CD14-positive monocyte (primary cell): ENCODE data around the gene SRCIN1. TPM values are rescaled to one million over a fixed set of nuclear protein-coding genes. Genes with fewer than 3 reads are reported as not detected.
A peak's percentile ranks its signal among the peaks of the same experiment; 100 is the strongest.

Source experiments
- DNase-seq, 3 donors: peaks; one replicate each; pipeline ENCODE4 v3.0.0-alpha.2; 2011 to 2022
- H2AFZ ChIP-seq: 2 replicates; pipeline ENCODE4 v1.6.0; 2012; ENCODE audit warnings: mild to moderate bottlenecking, low read depth, low read length, inconsistent platforms; ENCODE audit not compliant: insufficient read depth, poor library complexity, severe bottlenecking
- H3K27ac ChIP-seq, 2 donors: 1 replicate in 1 of 2; 2 replicates in 1 of 2; pipeline ENCODE4 v1.5.1; 2012 to 2013; ENCODE audit warnings: low read length in 2 of 2, control low read depth in 1 of 2, inconsistent platforms in 1 of 2, low read depth in 1 of 2, mild to moderate bottlenecking in 1 of 2
- H3K27me3 ChIP-seq, 2 donors: one replicate each; pipeline versions ENCODE4 v1.6.0 to v1.6.1; 2011 to 2013; ENCODE audit warnings: low read length in 2 of 2; ENCODE audit not compliant: control insufficient read depth in 2 of 2, insufficient read depth in 2 of 2
- H3K36me3 ChIP-seq, 2 donors: replicated peaks in 1 of 2; 1 replicate in 1 of 2; 2 replicates in 1 of 2; pipeline versions ENCODE4 v1.5.1 to v1.6.1; 2012 to 2013; ENCODE audit warnings: low read length in 2 of 2, control low read depth in 1 of 2, inconsistent platforms in 1 of 2, mild to moderate bottlenecking in 1 of 2; ENCODE audit not compliant: insufficient read depth in 2 of 2, control insufficient read depth in 1 of 2
- H3K4me1 ChIP-seq, 2 donors: 1 replicate in 1 of 2; 2 replicates in 1 of 2; pipeline versions ENCODE4 v1.5.1 to v1.6.1; 2012 to 2013; ENCODE audit warnings: low read length in 2 of 2, control low read depth in 1 of 2, inconsistent platforms in 1 of 2, mild to moderate bottlenecking in 1 of 2, moderate library complexity in 1 of 2; ENCODE audit not compliant: insufficient read depth in 2 of 2, control insufficient read depth in 1 of 2
- H3K4me2 ChIP-seq: replicated peaks from 2 replicates; pipeline ENCODE3; 2012; ENCODE audit warnings: low read length, moderate library complexity, mild to moderate bottlenecking; ENCODE audit not compliant: poor library complexity, severe bottlenecking; ENCODE audit errors: extremely low read depth
- H3K4me3 ChIP-seq, 3 experiments: fragments of 200-600 bp in 1 of 3; sonication (generic) in 1 of 3; replicated peaks in 1 of 3; 1 replicate in 2 of 3; 2 replicates in 1 of 3; pipeline ENCODE4 v1.5.1; 2011 to 2013; ENCODE audit warnings: low read length in 3 of 3, mild to moderate bottlenecking in 3 of 3, control low read depth in 2 of 3, low read depth in 2 of 3, inconsistent platforms in 1 of 3, moderate library complexity in 1 of 3
- H3K79me2 ChIP-seq: 2 replicates; pipeline ENCODE4 v1.6.0; 2012; ENCODE audit warnings: mild to moderate bottlenecking, control low read depth, inconsistent platforms, low read length, moderate library complexity; ENCODE audit not compliant: insufficient read depth
- H3K9ac ChIP-seq: 2 replicates; pipeline ENCODE4 v1.6.0; 2017; ENCODE audit warnings: low read length, mild to moderate bottlenecking; ENCODE audit not compliant: insufficient read depth, poor library complexity, severe bottlenecking
- H3K9me3 ChIP-seq, 2 donors: replicated peaks in 1 of 2; 1 replicate in 1 of 2; 2 replicates in 1 of 2; pipeline versions ENCODE4 v1.5.1 to v1.6.1; 2012 to 2013; ENCODE audit warnings: low read length in 2 of 2, control low read depth in 1 of 2; ENCODE audit not compliant: control insufficient read depth in 1 of 2, insufficient read depth in 1 of 2
- H4K20me1 ChIP-seq: 2 replicates; pipeline ENCODE4 v1.6.0; 2012; ENCODE audit warnings: mild to moderate bottlenecking, low read length, control low read depth, moderate library complexity; ENCODE audit not compliant: insufficient read depth
- H3K27ac Mint-ChIP-seq, 7 donors: one replicate each; pipeline ENCODE4 v1.8.0; 2020; ENCODE audit warnings: mild to moderate bottlenecking in 7 of 7, mixed read lengths in 7 of 7, moderate library complexity in 6 of 7, inconsistent platforms in 2 of 7
- H3K27me3 Mint-ChIP-seq, 3 donors: one replicate each; pipeline ENCODE4 v1.8.0; 2021 to 2022; ENCODE audit warnings: low read depth in 3 of 3, mild to moderate bottlenecking in 3 of 3, mixed read lengths in 3 of 3, moderate library complexity in 3 of 3, inconsistent platforms in 1 of 3
- H3K36me3 Mint-ChIP-seq, 2 donors: one replicate each; pipeline ENCODE4 v1.8.0; 2020; ENCODE audit warnings: mixed read lengths in 2 of 2, inconsistent platforms in 1 of 2, mild to moderate bottlenecking in 1 of 2
- H3K4me1 Mint-ChIP-seq: one replicate; pipeline ENCODE4 v1.8.0; 2020; ENCODE audit warnings: mild to moderate bottlenecking, mixed read lengths
- H3K4me3 Mint-ChIP-seq, 2 donors: one replicate each; pipeline ENCODE4 v1.8.0; 2020; ENCODE audit warnings: mild to moderate bottlenecking in 2 of 2, mixed read lengths in 2 of 2, moderate library complexity in 1 of 2
- H3K9me3 Mint-ChIP-seq, 7 donors: one replicate each; pipeline ENCODE4 v1.8.0; 2020 to 2022; ENCODE audit warnings: mixed read lengths in 7 of 7, mild to moderate bottlenecking in 6 of 7, moderate library complexity in 6 of 7, inconsistent platforms in 2 of 7
- CTCF ChIP-seq: fragments of 200-600 bp; IDR thresholded peaks from one replicate; pipeline ENCODE4 v1.8.0; 2022; ENCODE audit warnings: antibody characterized with exemption, mild to moderate bottlenecking
- WGBS: methylation state at CpG from one replicate; pipeline ENCODE4 v1.1.5; 2013; ENCODE audit warnings: missing lambda C conversion rate; ENCODE audit not compliant: insufficient coverage; 5-methylcytosine and 5-hydroxymethylcytosine counted together
- intact Hi-C, 2 donors: fragments of 100-400 bp; cut with micrococcal nuclease; formaldehyde crosslinking; loops; one replicate each; pipeline versions ENCODE4 v1.15.0 to v1.15.1; 2023
- polyA plus RNA-seq, 3 donors: library from polyadenylated mRNA; depleted of rRNA in 1 of 3; unstranded in 2 of 3; stranded (reverse) in 1 of 3; fragments of 300-500 nt in 2 of 3; fragments of >200 nt in 1 of 3; fragmentation: Illumina TruSeq in 2 of 3; gene quantifications; 1 replicate in 2 of 3; 2 replicates in 1 of 3; pipeline ENCODE4 v1.2.3, GENCODE V29; 2012 to 2021

SRCIN1 gene
- polyA plus RNA-seq, 3 donors: 0.01 TPM; not detected in 2

- DNase-seq: no peak
- Histone ChIP-seq H3K9me3 (peaks cover 0 to 27% of the 10 kb centered on the region in 2 donors), H3K4me2 (no peak overlapping the region), H2AFZ (no peak overlapping the region), H3K27me3 (peaks cover 59 to 93% of the 10 kb centered on the region in 2 donors), H3K79me2 (no peaks in the 10 kb centered on the region), H3K4me3 (no peak overlapping the region), H3K4me1 (no peaks in the 10 kb centered on the region), H4K20me1 (no peaks in the 10 kb centered on the region), H3K36me3 (no peaks in the 10 kb centered on the region), H3K27ac (no peak overlapping the region), H3K9ac (no peak overlapping the region)
- H3K9me3 Mint-ChIP-seq: peaks cover 2 to 30% (median 12%) of the 10 kb centered on the region in 7 donors
- no peak overlapping the region for H3K27ac Mint-ChIP-seq
- 88% methylated on average over 1 of the region's 5 CpGs for WGBS
- peaks cover 82 to 98% (median 94%) of the 10 kb centered on the region in 3 donors for H3K27me3 Mint-ChIP-seq
- no peak for TF ChIP-seq CTCF
- peak overlapping the region in 1 of 2 donors; percentile 68 for H3K4me3 Mint-ChIP-seq
- H3K36me3 Mint-ChIP-seq: peaks cover 0 to 4% of the 10 kb centered on the region in 2 donors
- intact Hi-C loops: no loop called here
- peaks cover 2% of the 10 kb centered on the region for H3K4me1 Mint-ChIP-seq
These were observed 39.1 kb downstream of the SRCIN1 start for GRCh38 chr17:38566666-38567031.

GRCh38 chr17:38565853-38566665, 39.7 kb downstream of the SRCIN1 start:
- TF ChIP-seq CTCF: no peak
- Mint-ChIP-seq H3K4me3 (peak overlapping the region in 1 of 2 donors; percentile 54), H3K9me3 (peaks cover 2 to 33% (median 12%) of the 10 kb centered on the region in 7 donors), H3K4me1 (peaks cover 2% of the 10 kb centered on the region), H3K27ac (no peak overlapping the region), H3K36me3 (peaks cover 0 to 4% of the 10 kb centered on the region in 2 donors), H3K27me3 (peaks cover 80 to 98% (median 93%) of the 10 kb centered on the region in 3 donors)
- Histone ChIP-seq H3K27ac (no peak overlapping the region), H3K9ac (no peak overlapping the region), H3K4me2 (no peak overlapping the region), H3K27me3 (peaks cover 58 to 93% of the 10 kb centered on the region in 2 donors), H3K36me3 (no peaks in the 10 kb centered on the region), H4K20me1 (peaks cover 2% of the 10 kb centered on the region), H3K4me3 (no peak overlapping the region), H2AFZ (no peak overlapping the region), H3K4me1 (no peaks in the 10 kb centered on the region), H3K9me3 (peaks cover 0 to 27% of the 10 kb centered on the region in 2 donors), H3K79me2 (no peaks in the 10 kb centered on the region)
- intact Hi-C loops: no loop called here
- no peak for DNase-seq
- 77% methylated on average over 3 of the region's 10 CpGs for WGBS
